Nephron progenitor cell (in vitro differentiated cells): ENCODE results near the gene POLR2L.

Source experiments
- DNase-seq: peaks from one replicate; pipeline ENCODE4 v3.0.0; 2021
- H3K27ac Mint-ChIP-seq: 2 replicates; pipeline ENCODE4 v1.8.0; 2021; ENCODE audit warnings: mild to moderate bottlenecking, moderate library complexity, mixed read lengths
- H3K27me3 Mint-ChIP-seq: 2 replicates; pipeline ENCODE4 v1.8.0; 2021; ENCODE audit warnings: mild to moderate bottlenecking, low read depth, mixed read lengths; ENCODE audit not compliant: poor library complexity
- H3K36me3 Mint-ChIP-seq: 2 replicates; pipeline ENCODE4 v1.8.0; 2021; ENCODE audit warnings: low read depth, mixed read lengths
- H3K4me1 Mint-ChIP-seq: 2 replicates; pipeline ENCODE4 v1.8.0; 2021; ENCODE audit warnings: mixed read lengths
- H3K4me3 Mint-ChIP-seq: 2 replicates; pipeline ENCODE4 v1.8.0; 2021; ENCODE audit warnings: mild to moderate bottlenecking, moderate library complexity, mixed read lengths
- H3K9me3 Mint-ChIP-seq: 2 replicates; pipeline ENCODE4 v1.8.0; 2021; ENCODE audit warnings: mild to moderate bottlenecking, moderate library complexity, mixed read lengths
- CTCF ChIP-seq: fragments of 200-600 bp; sonication (generic); IDR thresholded peaks from 2 replicates; pipeline ENCODE4 v1.5.0; 2021; ENCODE audit warnings: antibody characterized with exemption

Gene POLR2L

GRCh38 chr11:829176-829846 lies 13.0 kb downstream of the POLR2L start:
- Mint-ChIP-seq H3K27me3 (peaks cover 72% of the 10 kb centered on the region), H3K36me3 (peaks cover 7% of the 10 kb centered on the region), H3K27ac (no peak overlapping the region), H3K4me1 (peaks cover 43% of the 10 kb centered on the region), H3K4me3 (peak overlapping the region; percentile 67), H3K9me3 (no peaks in the 10 kb centered on the region)
- TF ChIP-seq CTCF = no peak
- DNase-seq = no peak

DNA sequence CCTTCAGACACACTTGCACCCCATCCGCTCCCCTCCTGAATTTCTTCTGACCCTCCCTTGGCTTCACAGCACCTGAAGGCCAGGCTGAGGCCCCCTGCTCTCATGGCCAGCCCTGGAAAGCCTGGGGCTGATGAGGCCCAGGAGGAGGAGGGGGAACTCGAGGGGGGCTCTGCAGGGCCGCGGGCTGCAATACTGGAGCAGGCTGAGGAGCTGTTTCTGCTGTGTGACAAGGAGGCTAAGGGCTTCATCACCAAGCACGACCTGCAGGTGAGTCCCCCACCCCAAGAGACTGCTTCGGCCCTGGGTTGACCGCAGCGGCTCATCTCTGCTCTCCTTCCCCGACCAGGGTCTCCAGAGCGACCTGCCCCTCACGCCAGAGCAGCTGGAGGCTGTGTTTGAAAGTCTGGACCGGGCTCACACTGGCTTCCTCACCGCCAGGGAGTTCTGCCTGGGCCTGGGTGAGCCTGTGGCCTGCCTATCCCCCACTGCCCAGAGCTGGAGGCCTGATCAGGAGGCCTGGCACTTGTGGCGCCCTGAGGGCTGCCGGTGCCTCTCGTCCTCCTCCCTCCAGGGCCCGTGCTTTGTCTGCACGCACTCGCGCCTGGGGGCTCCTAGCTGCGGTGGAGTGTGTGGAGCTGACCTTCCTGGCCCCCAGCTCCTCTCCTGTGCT lies 13.7 kb downstream of the POLR2L start:
- peaks cover 7% of the 10 kb centered on the region for H3K36me3 Mint-ChIP-seq
- no peak for DNase-seq
- H3K27me3 Mint-ChIP-seq = peaks cover 72% of the 10 kb centered on the region
- TF ChIP-seq CTCF = no peak
- peaks cover 37% of the 10 kb centered on the region for H3K4me1 Mint-ChIP-seq
- peak overlapping the region; percentile 68 for H3K4me3 Mint-ChIP-seq
- H3K9me3 Mint-ChIP-seq = no peaks in the 10 kb centered on the region
- H3K27ac Mint-ChIP-seq = no peak overlapping the region

- peaks cover 36% of the 10 kb centered on the region for H3K4me1 Mint-ChIP-seq
- peaks cover 8% of the 10 kb centered on the region for H3K36me3 Mint-ChIP-seq
- H3K4me3 Mint-ChIP-seq = peak within 1 kb of the TSS; percentile 69
- no peak for DNase-seq
- H3K27me3 Mint-ChIP-seq = peaks cover 72% of the 10 kb centered on the region
- no peaks in the 10 kb centered on the region for H3K9me3 Mint-ChIP-seq
- TF ChIP-seq CTCF = no peak
- H3K27ac Mint-ChIP-seq = no peak within 1 kb of the TSS
These were observed 14.5 kb downstream of the POLR2L start, which contains the start of gene CRACR2B for GRCh38 chr11:827897-828192. Gene CRACR2B, plus strand, starts transcription at chr11:827919. Its CDS starts 689 bp downstream, at chr11:828608.

DNA sequence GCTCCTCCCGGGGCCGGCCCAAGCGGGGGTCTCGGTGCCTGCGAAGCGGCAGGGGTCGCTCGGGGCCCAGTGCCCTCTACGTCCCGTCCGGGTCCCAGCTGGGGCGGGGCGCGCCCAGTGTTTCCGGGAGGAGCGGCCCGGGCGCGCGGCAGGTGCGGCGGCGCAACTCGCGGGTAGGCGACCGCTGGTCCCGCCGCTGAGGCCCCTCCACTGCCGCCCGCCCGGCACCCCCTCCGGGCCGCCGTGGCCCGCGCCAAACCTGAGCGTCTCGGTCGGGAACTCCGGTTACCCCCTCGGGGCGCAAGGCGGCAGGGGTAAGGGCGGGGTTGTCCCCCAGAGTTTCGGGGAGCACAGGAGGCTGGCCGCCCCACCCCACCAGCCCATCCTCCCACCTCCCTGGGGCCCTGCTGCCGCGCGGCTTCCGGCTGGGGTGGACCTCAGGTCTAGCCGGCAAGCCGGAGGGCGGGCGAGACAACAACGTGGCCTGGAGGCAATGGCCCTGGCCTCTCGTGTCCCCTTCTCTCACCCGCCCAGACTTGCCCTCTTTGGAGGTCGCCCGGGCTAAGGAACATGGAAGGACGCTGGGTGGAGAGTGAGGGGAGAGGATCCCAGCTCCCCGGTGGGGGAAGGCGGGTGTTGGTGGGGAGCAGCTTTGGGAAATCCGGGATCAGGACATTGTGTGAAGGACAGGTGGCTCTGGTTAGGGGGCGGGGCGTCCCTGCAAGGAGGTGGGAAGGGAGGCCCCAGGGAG lies 15.0 kb downstream of the POLR2L start:
- H3K4me3 Mint-ChIP-seq = peak overlapping the region; percentile 68
- peak; percentile 65 for DNase-seq
- peaks cover 34% of the 10 kb centered on the region for H3K4me1 Mint-ChIP-seq
- peaks cover 13% of the 10 kb centered on the region for H3K36me3 Mint-ChIP-seq
- H3K27ac Mint-ChIP-seq = no peak overlapping the region
- H3K27me3 Mint-ChIP-seq = peaks cover 70% of the 10 kb centered on the region
- no peak for TF ChIP-seq CTCF
- H3K9me3 Mint-ChIP-seq = no peaks in the 10 kb centered on the region

DNA sequence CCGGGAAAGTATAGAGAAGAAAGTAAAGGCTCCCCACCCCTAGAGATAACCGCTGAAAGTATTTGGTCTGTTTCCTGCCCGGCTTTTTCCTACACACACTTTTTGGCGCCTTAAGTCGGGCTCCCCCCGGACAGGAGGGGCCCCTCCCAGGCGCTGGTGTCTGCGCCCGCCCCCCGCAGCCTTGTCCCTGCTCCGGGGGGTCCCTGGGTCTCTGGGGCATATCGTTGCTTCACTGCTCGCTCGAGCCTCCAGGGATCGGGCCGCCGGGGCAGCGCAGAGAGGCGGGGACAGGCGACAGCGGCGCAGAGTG lies 15.5 kb downstream of the POLR2L start:
- no peak overlapping the region for H3K27ac Mint-ChIP-seq
- H3K36me3 Mint-ChIP-seq = peaks cover 14% of the 10 kb centered on the region
- TF ChIP-seq CTCF = no peak
- H3K4me1 Mint-ChIP-seq = peaks cover 29% of the 10 kb centered on the region
- H3K9me3 Mint-ChIP-seq = no peaks in the 10 kb centered on the region
- peak overlapping the region; percentile 69 for H3K4me3 Mint-ChIP-seq
- no peak for DNase-seq
- peaks cover 65% of the 10 kb centered on the region for H3K27me3 Mint-ChIP-seq
